ENCODE results near the gene ABHD1.
"Not testable (repeated sequence)": the region's sequence is repeated elsewhere in the genome, so short reads cannot be mapped to it uniquely, and the experiment has no call there.

ABHD1 gene

DNA sequence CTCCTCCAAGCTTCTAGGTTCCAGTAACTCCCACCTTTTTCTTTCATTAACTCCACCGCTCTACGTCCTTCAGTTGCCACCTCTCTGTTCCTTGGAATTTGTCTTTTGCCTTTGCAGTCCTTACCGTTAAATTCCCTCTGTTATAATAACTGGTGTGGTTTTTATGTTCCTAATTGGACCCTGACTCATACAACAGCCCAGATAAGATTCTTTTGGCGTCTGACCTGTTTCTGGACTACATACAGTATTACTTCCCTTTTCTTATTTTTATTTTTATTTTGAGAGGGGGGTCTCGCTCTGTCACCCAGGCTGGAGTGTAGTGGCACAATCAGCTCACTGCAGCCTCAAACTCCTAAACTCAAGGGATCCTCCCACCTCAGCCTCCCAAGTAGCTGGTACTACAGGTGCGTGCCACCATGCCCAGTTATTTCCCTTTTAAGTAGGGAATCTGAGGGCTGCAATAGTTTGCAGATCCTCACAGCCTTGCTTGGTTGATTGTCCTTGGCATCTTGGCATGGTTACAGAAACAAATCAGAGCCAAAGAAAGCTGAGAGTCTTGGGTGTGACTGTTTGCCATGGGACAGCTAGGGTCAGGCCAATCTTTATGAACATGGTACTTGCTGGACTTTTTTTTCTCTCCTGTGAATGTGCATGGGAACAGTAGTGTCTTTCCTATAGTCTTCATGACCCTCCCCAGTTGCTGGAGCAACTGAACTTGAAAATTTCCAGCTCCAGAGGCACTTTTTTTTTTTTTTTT lies 47.1 kb downstream of the ABHD1 start:
- no peak for DNase-seq (ENCODE audit: low read depth)

DNA sequence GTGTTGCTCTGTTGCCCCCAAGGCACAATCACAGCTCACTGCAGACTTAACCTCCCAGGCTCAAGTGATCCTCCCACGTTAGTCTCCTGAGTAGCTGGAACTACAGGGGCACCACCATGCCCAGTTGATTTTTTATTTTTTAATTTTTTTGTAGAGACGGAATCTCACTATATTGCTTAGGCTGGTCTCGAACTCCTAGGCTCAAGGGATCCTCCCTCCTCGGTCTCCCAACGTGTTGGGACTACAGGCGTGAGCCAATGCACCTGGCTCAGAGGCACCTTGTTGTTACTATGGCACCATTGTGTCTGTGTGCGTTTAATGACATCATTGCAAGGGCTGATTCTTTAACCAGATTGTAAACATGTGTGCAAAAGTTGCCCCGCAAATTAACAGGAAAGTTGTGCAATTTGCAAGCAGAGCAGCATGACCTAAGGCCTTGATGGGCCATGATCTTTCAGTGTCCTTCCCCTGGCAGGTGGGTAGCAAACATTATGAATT lies 47.8 kb downstream of the ABHD1 start:
- DNase-seq (ENCODE audit: low read depth): no peak

DNA sequence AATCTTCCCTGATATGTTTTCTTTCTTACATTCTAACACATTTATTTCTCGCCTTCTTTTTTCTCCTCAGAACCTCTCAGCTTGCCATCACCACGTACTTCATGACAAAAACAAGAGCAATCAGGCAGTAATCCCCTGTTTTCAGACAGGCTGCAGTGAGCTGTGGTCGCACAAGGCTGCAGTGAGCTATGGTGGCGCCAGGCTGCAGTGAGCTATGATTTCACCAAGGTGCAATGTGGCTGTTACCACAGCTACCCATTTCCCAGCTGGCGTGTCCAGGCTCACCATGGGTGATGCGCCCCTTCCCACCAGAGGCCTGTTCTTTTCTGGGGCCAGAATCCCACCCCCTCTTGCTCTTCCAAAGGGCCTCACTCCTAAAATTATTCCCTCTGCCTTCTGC lies 51.0 kb downstream of the ABHD1 start:
- DNase-seq (ENCODE audit: low read depth): no peak

DNA sequence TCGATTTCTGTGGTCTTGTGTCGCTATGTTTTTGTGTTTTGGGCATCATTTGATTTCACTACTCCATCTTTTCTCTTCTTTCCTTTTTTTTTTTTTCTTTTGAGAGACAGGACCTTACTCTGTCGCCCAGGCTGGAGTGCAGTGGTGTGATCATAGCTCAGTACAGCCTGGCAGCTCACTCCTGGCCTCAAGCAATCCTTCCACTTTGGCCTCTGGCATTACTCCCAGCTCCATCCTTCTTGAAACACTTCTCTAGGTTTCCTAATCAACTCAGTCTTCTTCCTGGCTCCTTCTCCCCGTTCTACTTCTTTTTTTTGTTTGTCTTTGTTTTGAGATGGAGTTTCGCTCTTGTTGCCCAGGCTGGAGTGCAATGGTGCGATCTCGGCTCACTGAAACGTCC lies 51.7 kb downstream of the ABHD1 start:
- no peak for DNase-seq (ENCODE audit: low read depth)

DNA sequence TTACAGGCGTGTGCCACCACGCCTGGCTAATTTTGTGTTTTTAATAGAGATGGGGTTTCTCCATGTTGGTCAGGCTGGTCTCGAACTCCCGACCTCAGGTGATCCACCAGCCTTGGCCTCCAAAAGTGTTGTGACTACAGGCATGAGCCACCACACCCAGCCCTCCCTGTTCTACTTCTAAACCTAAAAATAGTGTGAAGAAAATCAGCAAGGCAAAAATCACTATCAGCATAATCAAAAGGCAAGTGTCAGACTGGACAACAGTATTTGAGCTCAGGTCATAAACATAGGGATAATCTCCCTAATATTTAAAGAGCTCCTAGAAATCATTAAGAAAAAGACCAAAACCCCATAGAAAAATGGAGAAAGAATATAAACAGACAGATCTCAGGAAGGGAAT lies 52.2 kb downstream of the ABHD1 start:
- DNase-seq (ENCODE audit: low read depth): not testable (repeated sequence)

DNA sequence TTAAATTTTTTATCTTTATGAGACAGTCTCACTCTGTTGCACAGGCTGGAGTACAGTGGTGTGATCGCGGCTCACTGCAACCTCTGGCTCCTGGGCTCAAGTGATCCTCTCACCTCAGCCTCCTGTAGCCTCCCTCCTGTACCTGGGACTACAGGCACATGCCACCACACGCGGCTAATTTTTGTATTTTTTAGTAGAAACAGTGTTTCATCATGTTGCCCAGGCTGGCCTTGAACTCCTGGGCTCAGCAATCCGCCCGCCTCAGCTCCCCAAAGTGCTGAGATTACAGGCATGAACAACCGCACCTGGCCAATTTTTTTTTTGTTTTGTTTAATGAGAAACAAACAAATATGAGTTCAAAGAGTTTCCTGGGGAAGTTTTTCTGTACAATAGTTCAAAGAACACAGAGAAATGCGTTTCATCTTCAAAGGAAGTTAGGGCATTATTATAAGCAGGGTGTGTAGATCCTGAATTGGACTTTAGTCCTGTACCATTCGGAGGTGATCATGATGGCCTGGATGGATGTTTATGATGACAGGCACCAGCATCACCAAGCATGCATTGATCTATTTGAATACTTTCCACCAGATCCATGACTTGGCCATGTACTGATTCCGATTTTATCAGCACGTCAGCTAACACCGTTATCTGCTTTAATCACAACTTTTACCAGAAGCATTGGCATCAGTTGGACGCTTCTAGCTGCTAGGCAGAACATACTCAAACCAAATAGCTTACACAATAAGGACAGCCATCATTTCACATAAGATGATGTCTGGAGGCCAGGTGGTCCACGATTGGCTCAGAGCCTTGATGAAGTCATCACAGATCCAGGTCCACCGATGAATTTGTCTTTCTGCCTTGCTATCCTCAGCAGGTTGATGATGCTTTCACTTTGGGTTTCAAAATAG lies 54.1 kb downstream of the ABHD1 start:
- DNase-seq (ENCODE audit: low read depth): no peak

DNA sequence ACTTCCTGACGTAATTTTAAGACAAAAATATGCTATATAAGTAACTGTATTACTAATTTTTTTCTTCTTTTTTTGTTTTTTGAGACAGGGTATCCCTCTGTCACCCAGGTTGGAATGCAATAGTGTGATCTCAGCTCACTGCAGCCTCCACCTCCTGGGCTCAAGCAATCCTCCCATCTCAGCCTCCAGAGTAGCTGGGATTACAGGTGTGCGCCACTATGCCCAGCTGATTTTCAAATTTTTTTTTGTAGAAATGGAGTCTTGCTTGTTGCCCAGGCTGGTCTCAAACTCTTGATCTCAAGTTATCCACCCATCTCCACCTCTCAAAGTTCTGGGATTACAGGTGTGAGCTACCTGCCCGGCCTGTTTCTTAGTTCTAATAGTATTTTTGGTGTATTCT lies 54.9 kb downstream of the ABHD1 start:
- no peak for DNase-seq (ENCODE audit: low read depth)

DNA sequence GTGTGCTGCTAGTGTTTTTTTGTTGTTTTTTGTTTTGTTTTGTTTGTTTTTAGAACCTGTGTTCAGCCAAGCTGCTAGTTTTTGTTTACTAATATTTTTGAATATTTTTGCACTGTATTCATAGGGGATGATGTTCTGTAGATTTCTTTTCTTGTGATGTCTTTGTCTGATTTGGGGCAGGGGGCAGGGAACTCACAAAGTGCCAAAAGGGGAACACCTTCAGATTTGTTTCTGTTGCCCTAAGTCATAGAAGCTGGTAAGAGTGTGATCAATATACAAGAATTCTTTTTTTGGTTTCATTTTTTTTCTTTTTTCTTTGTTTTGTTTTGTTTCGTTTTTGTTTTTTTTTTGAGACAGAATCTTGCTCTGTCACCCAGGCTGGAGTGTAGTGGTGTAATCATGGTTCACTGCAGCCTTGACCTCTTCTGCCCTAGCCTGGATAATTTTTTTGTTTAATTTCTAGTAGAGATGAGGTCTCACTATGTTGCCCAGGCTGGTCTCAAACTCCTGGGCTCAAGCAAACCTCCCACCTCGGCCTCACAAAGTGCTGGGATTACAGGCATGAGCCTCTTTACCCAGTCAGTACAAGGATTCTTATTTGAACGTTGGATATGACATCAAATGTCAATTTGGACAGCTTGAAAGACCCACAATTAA lies 55.9 kb downstream of the ABHD1 start:
- DNase-seq (ENCODE audit: low read depth): no peak
